Immature natural killer cell (primary cell): Measurements from ENCODE around the gene GLCE. TPM values are rescaled to one million over a fixed set of nuclear protein-coding genes. Genes with fewer than 3 reads are reported as not detected.

ENCODE experiments used
- DNase-seq, 3 donors: peaks; one replicate each; pipeline ENCODE4 v3.0.0; 2022; ENCODE audit warnings: mixed read lengths in 1 of 3
- H3K27ac Mint-ChIP-seq, 6 donors: one replicate each; pipeline ENCODE4 v1.8.0; 2020; ENCODE audit warnings: mixed read lengths in 6 of 6, mild to moderate bottlenecking in 5 of 6, inconsistent platforms in 4 of 6, moderate library complexity in 3 of 6
- H3K27me3 Mint-ChIP-seq, 3 donors: one replicate each; pipeline ENCODE4 v1.8.0; 2020 to 2021; ENCODE audit warnings: low read depth in 3 of 3, mild to moderate bottlenecking in 3 of 3, mixed read lengths in 3 of 3, moderate library complexity in 3 of 3, inconsistent platforms in 1 of 3
- H3K36me3 Mint-ChIP-seq, 3 donors: one replicate each; pipeline ENCODE4 v1.8.0; 2020; ENCODE audit warnings: mixed read lengths in 3 of 3, inconsistent platforms in 2 of 3, mild to moderate bottlenecking in 2 of 3
- H3K4me1 Mint-ChIP-seq, 2 donors: one replicate each; pipeline ENCODE4 v1.8.0; 2020; ENCODE audit warnings: inconsistent platforms in 2 of 2, mild to moderate bottlenecking in 2 of 2, mixed read lengths in 2 of 2, moderate library complexity in 1 of 2
- H3K4me3 Mint-ChIP-seq, 5 donors: one replicate each; pipeline ENCODE4 v1.8.0; 2020; ENCODE audit warnings: mild to moderate bottlenecking in 5 of 5, mixed read lengths in 5 of 5, inconsistent platforms in 3 of 5, moderate library complexity in 3 of 5
- H3K9me3 Mint-ChIP-seq, 6 donors: one replicate each; pipeline ENCODE4 v1.8.0; 2020; ENCODE audit warnings: mild to moderate bottlenecking in 6 of 6, mixed read lengths in 6 of 6, inconsistent platforms in 4 of 6, moderate library complexity in 3 of 6
- polyA plus RNA-seq, 3 donors: library from polyadenylated mRNA; unstranded; fragments of 300-500 nt; fragmentation: Illumina TruSeq; gene quantifications; one replicate each; pipeline ENCODE4 v1.2.3, GENCODE V29; 2021

GLCE gene
- polyA plus RNA-seq, 3 donors from 2014 or later: 4.2 TPM; not detected in 1

DNA sequence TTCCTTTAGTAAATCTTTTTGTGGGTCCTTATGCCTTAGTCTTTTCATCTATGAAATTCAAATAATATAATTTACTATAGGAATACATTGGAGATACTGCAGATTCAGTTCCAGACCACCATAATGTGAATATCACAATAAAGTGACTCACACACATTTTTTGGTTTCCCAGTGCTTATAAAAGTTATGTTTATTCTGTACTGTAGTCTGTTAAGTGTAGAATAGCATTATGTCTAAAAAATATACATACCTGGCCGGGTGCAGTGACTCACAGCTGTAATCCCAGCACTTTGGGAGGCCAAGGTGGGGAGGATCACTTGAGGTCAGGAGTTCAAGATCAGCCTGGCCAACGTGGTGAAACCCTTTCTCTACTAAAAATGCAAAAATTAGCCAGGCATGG is 84.4 kb downstream of the GLCE start:
- Mint-ChIP-seq H3K9me3 (no peaks in the 10 kb centered on the region), H3K27ac (no peak overlapping the region), H3K36me3 (no peaks in the 10 kb centered on the region), H3K27me3 (peaks cover 2 to 4% (median 2%) of the 10 kb centered on the region in 3 donors), H3K4me1 (no peaks in the 10 kb centered on the region), H3K4me3 (no peak overlapping the region)
- no peak for DNase-seq

- H3K27ac Mint-ChIP-seq: no peak overlapping the region
- H3K36me3 Mint-ChIP-seq: no peaks in the 10 kb centered on the region
- no peaks in the 10 kb centered on the region for H3K9me3 Mint-ChIP-seq
- no peaks in the 10 kb centered on the region for H3K4me1 Mint-ChIP-seq
- H3K4me3 Mint-ChIP-seq: no peak overlapping the region
- peaks cover 0 to 2% (median 0%) of the 10 kb centered on the region in 3 donors for H3K27me3 Mint-ChIP-seq
- DNase-seq: no peak
Measured at GRCh38 chr15:69253156-69253555, 92.7 kb downstream of the GLCE start.

- H3K27me3 Mint-ChIP-seq: no peaks in the 10 kb centered on the region
- H3K27ac Mint-ChIP-seq: no peak overlapping the region
- H3K9me3 Mint-ChIP-seq: no peaks in the 10 kb centered on the region
- no peak for DNase-seq
- H3K4me3 Mint-ChIP-seq: no peak overlapping the region
- peaks cover 0 to 4% (median 0%) of the 10 kb centered on the region in 3 donors for H3K36me3 Mint-ChIP-seq
- no peaks in the 10 kb centered on the region for H3K4me1 Mint-ChIP-seq
Measured at GRCh38 chr15:69265347-69265955, 105.0 kb downstream of the GLCE start.

- Mint-ChIP-seq H3K27me3 (peaks cover 0 to 3% (median 0%) of the 10 kb centered on the region in 3 donors), H3K9me3 (no peaks in the 10 kb centered on the region), H3K36me3 (no peaks in the 10 kb centered on the region), H3K27ac (no peak overlapping the region), H3K4me3 (no peak overlapping the region), H3K4me1 (no peaks in the 10 kb centered on the region)
- no peak for DNase-seq
Measured at GRCh38 chr15:69271217-69271616, 110.8 kb downstream of the GLCE start.

GRCh38 chr15:69272139-69272538 is 111.7 kb downstream of the GLCE start:
- no peaks in the 10 kb centered on the region for H3K36me3 Mint-ChIP-seq
- H3K9me3 Mint-ChIP-seq: no peaks in the 10 kb centered on the region
- no peak overlapping the region for H3K4me3 Mint-ChIP-seq
- no peak overlapping the region for H3K27ac Mint-ChIP-seq
- no peak for DNase-seq
- H3K4me1 Mint-ChIP-seq: no peaks in the 10 kb centered on the region
- peaks cover 0 to 3% (median 0%) of the 10 kb centered on the region in 3 donors for H3K27me3 Mint-ChIP-seq

- DNase-seq: no peak
- Mint-ChIP-seq H3K4me1 (no peaks in the 10 kb centered on the region), H3K36me3 (no peaks in the 10 kb centered on the region), H3K27ac (no peak overlapping the region), H3K27me3 (peaks cover 0 to 6% (median 0%) of the 10 kb centered on the region in 3 donors), H3K9me3 (no peaks in the 10 kb centered on the region), H3K4me3 (no peak overlapping the region)
Measured at GRCh38 chr15:69272891-69273290, 112.5 kb downstream of the GLCE start.

GRCh38 chr15:69275074-69275670 is 114.7 kb downstream of the GLCE start:
- DNase-seq: no peak
- H3K36me3 Mint-ChIP-seq: no peaks in the 10 kb centered on the region
- H3K27ac Mint-ChIP-seq: no peak overlapping the region
- H3K4me3 Mint-ChIP-seq: no peak overlapping the region
- no peaks in the 10 kb centered on the region for H3K9me3 Mint-ChIP-seq
- no peaks in the 10 kb centered on the region for H3K4me1 Mint-ChIP-seq
- peaks cover 0 to 6% (median 1%) of the 10 kb centered on the region in 3 donors for H3K27me3 Mint-ChIP-seq

DNA sequence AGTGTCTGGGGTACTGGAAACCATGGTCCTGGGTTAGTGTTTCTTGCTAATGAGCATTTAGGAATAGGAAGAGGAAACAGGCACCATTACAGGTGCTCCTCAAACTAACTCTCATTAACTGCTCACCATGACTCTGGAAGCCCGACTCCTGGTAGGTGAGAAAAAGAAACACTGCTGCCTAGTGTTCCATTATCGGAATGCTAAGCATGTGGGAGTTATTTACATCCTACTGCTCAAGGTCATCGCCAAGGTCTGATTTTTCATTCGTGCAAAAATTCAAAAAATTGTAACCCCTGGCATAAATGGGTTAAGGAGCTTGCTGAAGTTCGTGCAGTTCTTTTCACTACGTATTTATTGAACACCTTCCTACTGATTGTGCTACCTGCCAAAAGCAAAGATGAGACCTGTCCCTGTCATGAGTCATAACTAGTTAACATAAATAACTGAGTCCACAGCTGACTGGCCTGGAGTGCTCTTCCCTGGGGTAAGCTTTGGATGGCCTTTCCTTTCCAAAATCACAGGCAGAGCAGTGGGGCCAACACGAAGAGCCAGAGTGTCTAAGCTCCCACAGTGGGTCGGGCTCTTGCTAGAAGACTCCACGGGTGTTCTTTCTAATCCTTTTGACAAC is 115.6 kb downstream of the GLCE start:
- Mint-ChIP-seq H3K9me3 (no peaks in the 10 kb centered on the region), H3K36me3 (no peaks in the 10 kb centered on the region), H3K4me3 (no peak overlapping the region), H3K27ac (no peak overlapping the region), H3K4me1 (no peaks in the 10 kb centered on the region), H3K27me3 (peaks cover 0 to 6% (median 1%) of the 10 kb centered on the region in 3 donors)
- DNase-seq: no peak

DNA sequence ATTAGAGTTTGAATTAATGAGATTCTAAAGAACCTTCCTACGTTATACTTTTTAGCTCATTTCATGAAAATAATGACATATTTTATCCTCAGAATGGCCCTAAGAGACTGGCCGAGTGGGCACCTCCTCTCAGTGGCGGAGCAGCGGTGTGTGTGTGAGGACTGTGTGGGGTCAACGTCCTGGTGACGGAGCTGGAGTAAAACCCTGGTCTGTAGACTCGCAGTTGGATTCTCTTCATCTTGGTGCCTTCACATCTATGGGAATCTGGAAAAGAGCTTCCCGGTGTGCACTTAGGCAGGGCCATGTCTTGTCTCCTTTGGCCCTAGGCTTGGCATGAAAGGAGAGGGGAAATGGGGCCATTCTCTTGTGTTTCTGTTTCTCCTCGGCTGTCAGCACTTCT is 116.9 kb downstream of the GLCE start:
- Mint-ChIP-seq H3K4me3 (no peak overlapping the region), H3K36me3 (no peaks in the 10 kb centered on the region), H3K27ac (no peak overlapping the region), H3K4me1 (no peaks in the 10 kb centered on the region), H3K27me3 (peaks cover 0 to 6% (median 1%) of the 10 kb centered on the region in 3 donors), H3K9me3 (no peaks in the 10 kb centered on the region)
- no peak for DNase-seq

DNA sequence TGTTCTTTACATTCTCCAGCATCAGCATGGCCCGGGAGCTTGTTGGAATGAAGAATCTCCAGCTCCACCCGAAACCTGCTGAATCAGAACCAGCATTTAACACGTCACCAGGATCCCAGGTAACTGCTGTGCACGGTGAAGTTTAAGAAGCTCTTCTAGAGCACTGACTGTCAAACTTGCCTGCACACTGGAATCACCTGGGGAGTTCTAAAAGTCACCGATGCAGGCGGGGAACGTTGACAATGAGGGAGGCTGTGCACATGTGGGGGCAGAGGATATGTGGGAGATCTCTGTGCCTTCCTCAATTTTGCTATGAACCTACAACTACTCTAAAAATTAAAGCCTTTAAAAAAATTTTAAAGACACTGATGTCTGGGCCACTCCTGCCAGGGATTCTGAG is 119.2 kb downstream of the GLCE start:
- H3K27me3 Mint-ChIP-seq: peaks cover 0 to 3% (median 1%) of the 10 kb centered on the region in 3 donors
- no peaks in the 10 kb centered on the region for H3K9me3 Mint-ChIP-seq
- no peak overlapping the region for H3K27ac Mint-ChIP-seq
- H3K4me1 Mint-ChIP-seq: no peaks in the 10 kb centered on the region
- no peak overlapping the region for H3K4me3 Mint-ChIP-seq
- DNase-seq: no peak
- H3K36me3 Mint-ChIP-seq: no peaks in the 10 kb centered on the region

DNA sequence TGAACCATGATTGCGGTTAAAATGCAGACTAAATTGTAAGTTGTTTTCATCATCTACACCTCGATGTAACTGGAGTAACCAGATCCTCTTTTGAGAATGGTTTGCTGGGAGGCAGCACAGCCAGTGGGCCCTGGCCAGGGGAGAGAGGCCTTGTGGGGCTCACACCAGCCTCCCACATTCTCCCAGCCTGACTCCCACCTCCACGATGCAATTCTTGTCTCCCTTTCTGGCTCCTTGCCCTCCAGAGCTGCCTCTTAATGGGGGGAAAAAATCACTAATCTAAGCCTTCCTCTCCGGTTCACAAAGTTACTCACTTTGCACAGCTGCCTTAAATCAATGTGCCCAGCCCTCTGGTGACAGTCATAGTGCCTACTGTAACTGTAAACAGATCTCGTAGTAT is 120.3 kb downstream of the GLCE start:
- peaks cover 0 to 3% (median 3%) of the 10 kb centered on the region in 3 donors for H3K27me3 Mint-ChIP-seq
- no peaks in the 10 kb centered on the region for H3K4me1 Mint-ChIP-seq
- H3K27ac Mint-ChIP-seq: no peak overlapping the region
- no peaks in the 10 kb centered on the region for H3K9me3 Mint-ChIP-seq
- no peak for DNase-seq
- no peak overlapping the region for H3K4me3 Mint-ChIP-seq
- H3K36me3 Mint-ChIP-seq: no peaks in the 10 kb centered on the region

DNA sequence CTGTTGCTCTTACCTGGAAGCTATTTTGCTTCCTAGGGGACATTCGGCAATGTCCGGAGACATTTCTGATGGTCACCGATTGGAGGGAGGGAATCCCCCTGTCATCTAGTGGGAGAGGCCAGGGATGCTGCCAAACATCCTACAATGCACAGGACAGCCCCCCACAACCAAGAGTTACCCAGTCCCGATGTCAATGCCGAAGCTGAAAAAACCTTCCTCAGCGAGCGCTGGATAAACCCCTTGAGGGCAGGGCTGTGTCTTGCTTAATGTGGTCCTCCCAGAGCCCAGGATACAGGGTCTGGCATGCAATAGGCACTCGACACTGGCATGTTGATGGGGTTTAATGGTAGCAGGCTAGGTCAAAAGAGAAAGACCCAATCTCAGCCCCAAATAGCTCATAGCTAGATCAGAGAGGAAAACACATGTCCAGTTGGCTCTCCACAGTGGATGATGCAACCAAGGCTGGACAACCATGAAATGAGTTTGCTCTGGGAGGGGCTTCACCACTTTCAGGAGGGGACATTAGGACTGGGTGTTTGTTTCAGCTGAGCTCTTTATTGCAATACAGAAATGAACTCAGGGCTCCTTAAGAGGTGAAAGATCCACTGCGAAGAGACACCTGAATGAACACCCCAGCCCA is 121.8 kb downstream of the GLCE start:
- no peaks in the 10 kb centered on the region for H3K9me3 Mint-ChIP-seq
- H3K4me1 Mint-ChIP-seq: no peaks in the 10 kb centered on the region
- H3K4me3 Mint-ChIP-seq: no peak overlapping the region
- no peak for DNase-seq
- no peaks in the 10 kb centered on the region for H3K36me3 Mint-ChIP-seq
- no peak overlapping the region for H3K27ac Mint-ChIP-seq
- H3K27me3 Mint-ChIP-seq: peaks cover 2 to 3% (median 3%) of the 10 kb centered on the region in 3 donors

DNA sequence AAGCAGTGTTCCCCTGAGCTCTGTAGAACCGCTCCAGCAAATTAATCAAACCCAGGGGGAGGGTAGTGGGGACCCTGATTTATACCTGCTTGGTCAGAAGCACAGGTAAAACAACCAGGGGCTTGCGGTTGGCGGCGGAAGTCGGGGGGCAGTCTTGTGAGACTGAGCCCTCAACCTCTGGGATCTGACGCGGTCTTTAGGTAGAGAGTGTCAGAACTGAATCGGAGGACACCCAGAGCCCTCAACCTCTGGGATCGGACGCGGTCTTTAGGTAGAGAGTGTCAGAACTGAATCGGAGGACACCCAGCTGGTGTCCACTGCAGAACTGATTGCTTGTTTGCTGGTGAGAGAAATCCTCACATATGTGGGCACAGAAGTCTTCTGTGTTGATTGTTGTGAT is 125.4 kb downstream of the GLCE start:
- DNase-seq: no peak
- Mint-ChIP-seq H3K4me3 (no peak overlapping the region), H3K4me1 (no peaks in the 10 kb centered on the region), H3K27ac (no peak overlapping the region), H3K36me3 (no peaks in the 10 kb centered on the region), H3K9me3 (no peaks in the 10 kb centered on the region), H3K27me3 (peaks cover 0 to 3% (median 2%) of the 10 kb centered on the region in 3 donors)

GRCh38 chr15:69288011-69288410 is 127.6 kb downstream of the GLCE start:
- H3K36me3 Mint-ChIP-seq: no peaks in the 10 kb centered on the region
- peaks cover 0 to 3% (median 2%) of the 10 kb centered on the region in 3 donors for H3K27me3 Mint-ChIP-seq
- H3K27ac Mint-ChIP-seq: no peak overlapping the region
- no peak overlapping the region for H3K4me3 Mint-ChIP-seq
- H3K9me3 Mint-ChIP-seq: no peaks in the 10 kb centered on the region
- no peak for DNase-seq
- no peaks in the 10 kb centered on the region for H3K4me1 Mint-ChIP-seq
